SK-N-SH treated with all-trans-retinoic acid at 6 μM for 48 hours (cell line): Measurements from ENCODE around the gene ZNF343.

Experiments used
- CSRNP3 ChIP-seq: fragments of 250-450 bp; sonication (Bioruptor Pico); IDR thresholded peaks from 2 replicates; pipeline ENCODE4 v1.5.1; 2021; ENCODE audit warnings: mild to moderate bottlenecking, moderate library complexity
- ESRRG ChIP-seq: fragments of 250-450 bp; sonication (Bioruptor Pico); IDR thresholded peaks from 2 replicates; pipeline ENCODE4 v1.6.1; 2021; ENCODE audit warnings: mild to moderate bottlenecking
- OSR1 ChIP-seq: fragments of 250-450 bp; sonication (Bioruptor Pico); IDR thresholded peaks from 2 replicates; pipeline ENCODE4 v1.8.0; 2022; ENCODE audit warnings: moderate library complexity, mild to moderate bottlenecking, inconsistent platforms
- PATZ1 ChIP-seq: fragments of 250-450 bp; sonication (Bioruptor Pico); IDR thresholded peaks from 2 replicates; pipeline ENCODE4 v1.8.0; 2020; ENCODE audit warnings: mild to moderate bottlenecking, moderate library complexity, borderline replicate concordance
- TCF4 ChIP-seq: fragments of 250-450 bp; sonication (Bioruptor Pico); IDR thresholded peaks from 2 replicates; pipeline ENCODE4 v1.8.0; 2021; ENCODE audit warnings: mild to moderate bottlenecking, moderate library complexity, borderline replicate concordance
- TSHZ2 ChIP-seq: fragments of 250-450 bp; sonication (Bioruptor Pico); IDR thresholded peaks from 2 replicates; pipeline ENCODE4 v1.5.0; 2020; ENCODE audit warnings: mild to moderate bottlenecking, moderate library complexity
- ZC3H10 ChIP-seq: fragments of 250-450 bp; sonication (Bioruptor Pico); IDR thresholded peaks from 2 replicates; pipeline ENCODE4 v1.5.1; 2021; ENCODE audit warnings: mild to moderate bottlenecking, moderate library complexity
- ZFP3 ChIP-seq: fragments of 250-450 bp; sonication (Bioruptor Pico); IDR thresholded peaks from 2 replicates; pipeline ENCODE4 v1.5.0; 2020; ENCODE audit warnings: mild to moderate bottlenecking, moderate library complexity
- ZFP30 ChIP-seq: fragments of 450-650 bp; formaldehyde crosslinking; IDR thresholded peaks from 2 replicates; pipeline ENCODE4 v1.5.0; 2022; ENCODE audit warnings: mild to moderate bottlenecking, moderate library complexity

GRCh38 chr20:2509794-2510193, 1.1 kb upstream of the ZNF343 start:
- TF ChIP-seq PATZ1 (CRISPR knock-in tag) (no peak), OSR1 (no peak), CSRNP3 (no peak), TCF4 (CRISPR knock-in tag) (no peak), ZFP3 (CRISPR knock-in tag) (no peak), ZFP30 (CRISPR knock-in tag) (no peak), ZC3H10 (CRISPR knock-in tag) (no peak), ESRRG (CRISPR knock-in tag) (no peak), TSHZ2 (CRISPR knock-in tag) (no peak)
